HepG2 (cell line): ENCODE results near the gene GRK3. TPM values are rescaled to one million over a fixed set of nuclear protein-coding genes. Genes with fewer than 3 reads are reported as not detected.

Experiments
- ADNP ChIP-seq: sonication (generic); formaldehyde crosslinking; IDR thresholded peaks from 2 replicates; pipeline ENCODE4 v1.4.0; 2020; ENCODE audit warnings: missing genetic modification reagents
- ARNT ChIP-seq: fragments of 450-650 bp; IDR thresholded peaks from 2 replicates; pipeline ENCODE4 v1.6.1; 2017
- ATF7-NPFF ChIP-seq: sonication (generic); formaldehyde crosslinking; IDR thresholded peaks from 2 replicates; pipeline ENCODE4 v1.8.1; 2023; ENCODE audit warnings: mild to moderate bottlenecking, low read depth, missing genetic modification reagents, moderate library complexity
- CC2D1A ChIP-seq: sonication (generic); formaldehyde crosslinking; IDR thresholded peaks from 2 replicates; pipeline ENCODE4 v1.8.1; 2023; ENCODE audit warnings: mild to moderate bottlenecking, missing genetic modification reagents
- CCDC6 ChIP-seq: sonication (generic); formaldehyde crosslinking; IDR thresholded peaks from 2 replicates; pipeline ENCODE4 v1.8.1; 2022; ENCODE audit warnings: mild to moderate bottlenecking, missing genetic modification reagents, moderate library complexity
- CREM ChIP-seq, 2 experiments: sonication (generic) in 1 of 2; formaldehyde crosslinking in 1 of 2; IDR thresholded peaks; 2 replicates each; pipeline versions ENCODE4 v1.4.0 to v1.6.1; 2016 to 2020; ENCODE audit warnings: antibody characterized with exemption in 1 of 2, mild to moderate bottlenecking in 1 of 2, missing genetic modification reagents in 1 of 2
- CSRNP2 ChIP-seq: sonication (generic); formaldehyde crosslinking; conservative IDR thresholded peaks from 2 replicates; pipeline ENCODE4 v1.8.0; 2022; ENCODE audit warnings: low read depth, missing genetic modification reagents
- DDIT3 ChIP-seq: sonication (generic); formaldehyde crosslinking; IDR thresholded peaks from 2 replicates; pipeline ENCODE4 v1.4.0; 2020; ENCODE audit warnings: mild to moderate bottlenecking, missing genetic modification reagents
- DPF2 ChIP-seq: sonication (generic); formaldehyde crosslinking; IDR thresholded peaks from 2 replicates; pipeline ENCODE4 v1.4.0; 2020; ENCODE audit warnings: mild to moderate bottlenecking, low read depth, missing genetic modification reagents, borderline replicate concordance
- ELF1 ChIP-seq: sonication (generic); formaldehyde crosslinking; IDR thresholded peaks from 2 replicates; pipeline ENCODE4 v1.4.0; 2020; ENCODE audit warnings: missing genetic modification reagents
- HDAC1 ChIP-seq: sonication (generic); formaldehyde crosslinking; IDR thresholded peaks from 2 replicates; pipeline ENCODE4 v1.5.1; 2020; ENCODE audit warnings: mild to moderate bottlenecking, missing genetic modification reagents
- HMGA1 ChIP-seq: sonication (generic); formaldehyde crosslinking; conservative IDR thresholded peaks from 2 replicates; pipeline ENCODE4 v1.4.0; 2020; ENCODE audit warnings: missing genetic modification reagents
- MEF2D ChIP-seq: sonication (generic); formaldehyde crosslinking; IDR thresholded peaks from 2 replicates; pipeline ENCODE4 v1.5.1; 2020; ENCODE audit warnings: mild to moderate bottlenecking, missing genetic modification reagents
- NCOA2 ChIP-seq: sonication (generic); formaldehyde crosslinking; IDR thresholded peaks from 2 replicates; pipeline ENCODE4 v1.8.0; 2022; ENCODE audit warnings: inconsistent platforms
- PAXIP1 ChIP-seq: sonication (generic); formaldehyde crosslinking; conservative IDR thresholded peaks from 2 replicates; pipeline ENCODE4 v1.4.0; 2020; ENCODE audit warnings: mild to moderate bottlenecking, missing genetic modification reagents, moderate library complexity
- POLR2AphosphoS5 ChIP-seq: IDR thresholded peaks from 2 replicates; pipeline ENCODE4 v1.6.1; 2012; ENCODE audit warnings: low read depth, low read length
- PTBP1 ChIP-seq: fragments of 200-400 bp; formaldehyde crosslinking; IDR thresholded peaks from 2 replicates; pipeline ENCODE4 v1.6.1; 2018; ENCODE audit warnings: low read length, low read depth; ENCODE audit not compliant: poor library complexity, severe bottlenecking
- THAP8 ChIP-seq: sonication (generic); formaldehyde crosslinking; IDR thresholded peaks from 2 replicates; pipeline ENCODE4 v1.5.1; 2020; ENCODE audit warnings: missing genetic modification reagents, mild to moderate bottlenecking, borderline replicate concordance
- ZFP36 ChIP-seq: fragments of 150-350 bp; IDR thresholded peaks from 2 replicates; pipeline ENCODE4 v1.6.1; 2018; ENCODE audit warnings: borderline replicate concordance, low read length, low read depth; ENCODE audit not compliant: partially characterized antibody
- ZGPAT ChIP-seq: IDR thresholded peaks from 2 replicates; pipeline ENCODE4 v1.6.1; 2016; ENCODE audit warnings: mild to moderate bottlenecking
- ZNF24 ChIP-seq: fragments of 450-650 bp; IDR thresholded peaks from 2 replicates; pipeline ENCODE4 v1.6.1; 2017; ENCODE audit warnings: antibody characterized with exemption, mild to moderate bottlenecking
- ZNF256 ChIP-seq: sonication (generic); formaldehyde crosslinking; conservative IDR thresholded peaks from 2 replicates; pipeline ENCODE4 v1.4.0; 2020; ENCODE audit warnings: missing genetic modification reagents
- ZNF331 ChIP-seq: sonication (generic); formaldehyde crosslinking; IDR thresholded peaks from 2 replicates; pipeline ENCODE4 v1.4.0; 2020; ENCODE audit warnings: missing genetic modification reagents
- ZNF605 ChIP-seq: sonication (generic); formaldehyde crosslinking; IDR thresholded peaks from 2 replicates; pipeline ENCODE4 v1.8.0; 2022; ENCODE audit warnings: mild to moderate bottlenecking, missing genetic modification reagents
- polyA plus RNA-seq, 8 experiments: library from polyadenylated mRNA; depleted of rRNA in 3 of 8; stranded (reverse) in 7 of 8; unstranded in 1 of 8; fragments of >200 nt; fragmentation: Illumina TruSeq in 4 of 8; extraction: Trizol in 4 of 8; gene quantifications; 2 replicates each; pipeline versions ENCODE4 v1.2.1 to v1.2.3, GENCODE V29; 2011 to 2016; ENCODE audit warnings: low read depth in 4 of 8, missing spikeins in 1 of 8, mixed read lengths in 1 of 8; ENCODE audit not compliant: insufficient read depth in 1 of 8
- total RNA-seq, 5 experiments: library from RNA; depleted of rRNA; stranded (reverse); fragments of >200 nt; fragmentation: Illumina TruSeq; extraction: Trizol; gene quantifications; 2 replicates each; pipeline ENCODE4 v1.2.3, GENCODE V29; 2016; ENCODE audit warnings: low read depth in 1 of 5

The GRK3 gene
- total and polyA plus RNA-seq, 2 of the 13 experiments (the other 11 are each of a cell fraction or from before 2014, with no cell fraction given): 8.5 to 16.7 TPM

- TF ChIP-seq ELF1 (CRISPR knock-in tag) (peak; percentile 41; the same call in 1 of the 2 replicates), ADNP (CRISPR knock-in tag) (no peak), PTBP1 (no peak), CC2D1A (CRISPR knock-in tag) (no peak), MEF2D (no peak), NCOA2 (CRISPR knock-in tag) (peak; percentile 94), ZNF605 (CRISPR knock-in tag) (no peak), HMGA1 (no peak), DDIT3 (CRISPR knock-in tag) (no peak), CCDC6 (CRISPR knock-in tag) (no peak), ATF7-NPFF (CRISPR knock-in tag) (no peak), ZNF24 (no peak), ZNF256 (no peak), ZFP36 (no peak), ZGPAT (CRISPR knock-in tag) (peak; percentile 86), ZNF331 (CRISPR knock-in tag) (peak; percentile 93), CREM (IDR thresholded peaks at IDR 0.05) (peak; percentile 56), CREM (CRISPR knock-in tag; IDR thresholded peaks at IDR 0.05) (no peak), CSRNP2 (CRISPR knock-in tag) (no peak), THAP8 (CRISPR knock-in tag) (no peak), ARNT (no peak), PAXIP1 (peak; percentile 81), POLR2AphosphoS5 (no peak), HDAC1 (CRISPR knock-in tag) (0 out of 2 replicates have a peak, but pooled peaks have one; percentile 35), DPF2 (CRISPR knock-in tag) (peak; percentile 84; the same call in 1 of the 2 replicates)
These were observed 101.8 kb downstream of the GRK3 start (continued) for GRCh38 chr22:25666308-25666707.
